ENCODE results near the gene SLITRK5.

Gene SLITRK5

GRCh38 chr13:87671031-87671752 lies at the start of gene SLITRK5:
Gene SLITRK5, plus strand, starts transcription at chr13:87671371. Its CDS starts 4,018 bp downstream, at chr13:87675389.
- DNase-seq, result peak; percentile 61

- no peak for DNase-seq
These were observed 48.2 kb upstream of the SLITRK5 start for GRCh38 chr13:87622971-87623370.

- DNase-seq, result no peak
These were observed 14.9 kb upstream of the SLITRK5 start for GRCh38 chr13:87656306-87656705.

GRCh38 chr13:87661471-87661870 lies 9.7 kb upstream of the SLITRK5 start:
- no peak for DNase-seq

GRCh38 chr13:87666831-87667230 lies 4.3 kb upstream of the SLITRK5 start:
- DNase-seq, result no peak

- no peak for DNase-seq
These were observed 3.5 kb upstream of the SLITRK5 start for GRCh38 chr13:87667686-87668085.

GRCh38 chr13:87669379-87669978 lies 1.7 kb upstream of the SLITRK5 start:
- DNase-seq, result no peak

- DNase-seq, result no peak
These were observed 808 bp downstream of the SLITRK5 start for GRCh38 chr13:87671753-87672605.

- no peak for DNase-seq
These were observed 3.1 kb downstream of the SLITRK5 start for GRCh38 chr13:87674247-87674738.

- no peak for DNase-seq
These were observed 4.7 kb downstream of the SLITRK5 start for GRCh38 chr13:87675851-87676250.

GRCh38 chr13:87676254-87677042 lies 5.3 kb downstream of the SLITRK5 start:
- DNase-seq, result no peak

- DNase-seq, result no peak
These were observed 5.9 kb downstream of the SLITRK5 start for GRCh38 chr13:87677043-87677495.

- no peak for DNase-seq
These were observed 6.6 kb downstream of the SLITRK5 start for GRCh38 chr13:87677496-87678371.

- no peak for DNase-seq
These were observed 7.2 kb downstream of the SLITRK5 start for GRCh38 chr13:87678372-87678752.

GRCh38 chr13:87680298-87680697 lies 9.1 kb downstream of the SLITRK5 start:
- DNase-seq, result no peak

GRCh38 chr13:87684850-87685742 lies 13.9 kb downstream of the SLITRK5 start:
- DNase-seq, result no peak

GRCh38 chr13:87696458-87696857 lies 25.3 kb downstream of the SLITRK5 start:
- no peak for DNase-seq

- DNase-seq, result no peak
These were observed 27.1 kb downstream of the SLITRK5 start for GRCh38 chr13:87698268-87698667.

GRCh38 chr13:87709947-87710346 lies 38.8 kb downstream of the SLITRK5 start:
- no peak for DNase-seq

- no peak for DNase-seq
These were observed 40.8 kb downstream of the SLITRK5 start for GRCh38 chr13:87712012-87712411.
